Measurements from ENCODE around the gene ALG10. TPM values are rescaled to one million over a fixed set of nuclear protein-coding genes. Genes with fewer than 3 reads are reported as not detected.

The ALG10 gene
- total RNA-seq, 1 experiment from 2014 or later: 27.5 TPM

Small RNA genes within 50 kb of the gene (small RNA-seq; reads per million reads assigned to genes)
- not detected for gene RF00019
